Adrenal gland (tissue), 5 donors: ENCODE measurements around the gene ARHGAP26.

Experiments
- CTCF ChIP-seq, 6 experiments: fragments of 450-650 bp in 4 of 6; fragments of 200-600 bp in 2 of 6; sonication (generic) in 1 of 6; IDR thresholded peaks; 1 replicate in 5 of 6; 2 replicates in 1 of 6; pipeline versions ENCODE4 v1.5.1 to v1.8.0; 2016 to 2021; ENCODE audit warnings: antibody characterized with exemption in 6 of 6, mild to moderate bottlenecking in 2 of 6, moderate library complexity in 1 of 6
- POLR2A ChIP-seq, 2 donors: fragments of 450-650 bp; IDR thresholded peaks; one replicate each; pipeline ENCODE4 v1.6.1; 2017; ENCODE audit warnings: antibody characterized with exemption in 2 of 2, mild to moderate bottlenecking in 2 of 2, moderate library complexity in 1 of 2
- donor health status: DM: no; HTN: no; CAD: no.

- TF ChIP-seq POLR2A (IDR thresholded peaks at IDR 0.05), result no peak
- TF ChIP-seq CTCF (IDR thresholded peaks at IDR 0.05), result no peak
Measured at GRCh38 chr5:142828797-142829535, 58.8 kb downstream of the ARHGAP26 start.
